PC-9 (cell line): ENCODE measurements around the gene HNRNPLL.

ENCODE experiments used
- CTCF ChIP-seq: fragments of 200-600 bp; sonication (generic); conservative IDR thresholded peaks from 2 replicates; pipeline ENCODE4 v1.6.1; 2017; ENCODE audit warnings: mixed run types, antibody characterized with exemption, mild to moderate bottlenecking, moderate library complexity
- EZH2 ChIP-seq: fragments of 200-600 bp; sonication (generic); IDR thresholded peaks from 2 replicates; pipeline ENCODE4 v1.8.0; 2017; ENCODE audit warnings: antibody characterized with exemption, low read depth

GRCh38 chr2:38619458-38620164 is 16.9 kb upstream of the HNRNPLL start:
- TF ChIP-seq EZH2 (no peak), CTCF (no peak)
